GM18505 (cell line): ENCODE results near the gene POMZP3.
"Not testable (repeated sequence)": the region's sequence is repeated elsewhere in the genome, so short reads cannot be mapped to it uniquely, and the experiment has no call there.

ENCODE experiments used
- ATAC-seq: cut with Tn5 transposase; IDR thresholded peaks from one replicate; pipeline ENCODE4 v1.9.1; 2021; ENCODE audit not compliant: unreplicated experiment

POMZP3 gene

DNA sequence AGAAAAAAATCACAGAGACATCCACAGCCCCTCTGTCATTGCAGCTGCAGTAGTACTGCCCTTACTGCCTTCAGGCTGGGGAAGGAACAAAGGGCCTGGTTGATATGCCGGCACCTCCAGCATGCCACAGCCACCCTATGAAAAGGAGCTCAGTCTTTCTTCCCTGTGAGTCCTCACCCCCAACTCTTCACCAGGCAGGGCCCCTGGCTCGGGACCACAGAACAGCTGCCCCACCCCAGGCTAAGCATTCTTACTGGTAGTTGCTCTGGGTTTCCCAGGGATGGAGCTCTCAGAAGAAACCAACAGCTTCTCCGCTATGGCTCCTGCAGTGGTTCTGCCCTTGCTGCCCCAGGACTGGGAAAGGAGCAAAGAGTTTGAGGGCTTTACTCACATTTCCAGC, 36.0 kb downstream of the POMZP3 start:
- not testable (repeated sequence) for ATAC-seq

DNA sequence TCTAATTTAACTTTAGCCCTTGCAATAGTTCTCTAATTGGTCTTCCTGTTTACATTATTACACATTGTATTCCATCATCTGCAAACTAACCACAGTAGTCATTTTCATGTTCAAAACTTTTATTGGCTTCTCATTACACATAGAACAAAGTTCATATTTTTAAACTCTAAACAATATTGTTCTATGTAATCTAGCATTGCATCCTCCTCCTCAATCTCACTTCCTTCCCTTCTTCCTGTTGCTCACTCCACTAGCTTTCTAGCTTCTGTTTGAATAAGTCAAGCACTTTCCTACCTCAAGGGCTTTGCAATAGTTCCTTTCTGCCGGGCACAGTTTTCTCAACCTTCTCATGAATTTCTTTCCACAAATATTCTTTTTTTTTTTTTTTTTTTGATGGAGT, 38.5 kb downstream of the POMZP3 start:
- not testable (repeated sequence) for ATAC-seq

GRCh38 chr7:76586585-76587315, 40.3 kb downstream of the POMZP3 start:
- not testable (repeated sequence) for ATAC-seq

- not testable (repeated sequence) for ATAC-seq
Observed at GRCh38 chr7:76583636-76584281, 43.3 kb downstream of the POMZP3 start.

DNA sequence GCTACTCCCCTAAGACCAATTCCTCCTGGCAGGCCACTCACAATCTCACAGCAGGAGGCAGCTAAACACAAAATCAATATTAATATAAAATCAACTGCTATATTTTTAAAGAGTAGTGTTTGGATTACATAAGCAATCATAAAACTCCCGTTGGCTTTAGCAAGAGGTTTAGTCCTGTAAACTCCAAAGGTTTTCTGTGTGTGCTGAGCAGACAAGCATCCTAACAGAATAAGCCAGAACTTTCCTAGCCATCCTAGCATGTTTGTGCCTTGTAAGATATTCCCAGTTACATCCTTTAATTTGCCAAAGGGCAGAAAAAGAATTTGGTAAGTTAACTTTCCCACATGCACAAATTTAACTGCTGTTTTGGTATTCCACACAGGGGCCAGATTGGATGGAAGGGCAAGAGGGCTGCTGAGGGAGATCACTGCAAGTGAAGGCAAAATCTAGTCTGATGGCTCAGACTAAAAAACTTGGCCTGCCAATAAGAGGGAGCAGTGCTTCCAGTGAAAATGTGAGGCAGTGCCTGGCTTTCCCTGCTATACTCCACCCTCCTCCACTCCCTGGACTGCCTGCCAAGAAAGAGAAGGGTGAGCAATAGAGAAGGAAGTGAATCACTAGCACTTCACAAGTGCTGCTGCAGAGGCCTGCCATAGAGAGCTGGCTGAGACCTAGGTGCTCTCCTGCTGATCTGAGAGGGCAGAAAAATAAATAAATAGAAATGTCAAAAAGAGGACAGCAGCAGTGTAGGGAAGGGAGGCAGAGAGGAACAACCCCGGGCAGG, 44.0 kb downstream of the POMZP3 start:
- not testable (repeated sequence) for ATAC-seq

DNA sequence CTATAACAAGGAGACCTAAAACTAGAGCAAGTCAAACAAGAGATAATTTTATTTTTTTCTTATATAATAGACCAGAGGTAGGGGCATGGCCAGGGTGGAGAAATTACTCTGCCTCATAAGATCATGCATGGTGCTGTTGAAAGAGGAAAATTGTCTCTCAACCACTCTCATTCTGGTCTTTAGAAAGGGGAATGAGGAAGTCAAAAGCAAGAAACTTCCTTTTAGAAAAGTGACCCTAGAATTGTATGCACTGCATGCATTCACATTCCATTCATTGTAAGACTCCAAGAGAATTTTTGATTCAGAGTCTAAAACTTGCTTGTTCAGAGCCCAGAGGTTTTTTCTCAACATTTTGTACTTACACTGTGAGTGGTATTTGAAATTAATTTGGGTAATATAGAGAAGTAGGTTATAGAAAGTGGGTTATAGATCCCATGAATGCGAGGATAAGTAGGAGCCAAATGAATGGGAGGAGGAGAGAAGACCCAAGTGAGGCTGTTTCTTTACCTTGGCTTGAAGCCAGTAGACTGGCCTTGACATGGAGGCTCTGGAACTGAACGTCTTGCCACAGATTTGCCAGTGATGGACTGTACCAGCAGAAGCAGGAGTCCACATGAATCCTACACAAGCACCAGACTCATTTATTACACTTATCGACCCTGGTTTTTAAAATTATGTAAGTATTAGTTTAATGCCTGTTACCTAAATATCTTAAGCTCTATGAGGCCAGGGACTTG, 51.0 kb downstream of the POMZP3 start:
- not testable (repeated sequence) for ATAC-seq

DNA sequence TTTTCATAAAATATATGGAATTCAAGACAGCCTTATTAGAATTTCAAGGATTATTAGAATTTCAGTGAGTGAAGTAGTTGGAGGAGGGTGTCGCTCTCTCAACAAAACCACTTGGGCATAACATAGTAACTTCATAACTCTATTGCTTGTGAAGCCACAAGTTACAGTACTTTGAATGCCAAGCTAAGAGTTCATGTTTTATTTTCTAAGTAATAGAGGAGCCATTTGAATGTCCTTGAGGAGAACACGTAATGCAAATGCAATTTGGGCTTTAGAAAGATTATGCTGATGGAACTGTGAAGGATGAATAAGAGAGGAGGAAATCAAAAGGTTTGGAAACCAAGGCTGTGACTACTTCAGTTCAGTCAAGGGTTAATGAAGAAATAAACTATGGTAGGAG, 51.6 kb downstream of the POMZP3 start:
- ATAC-seq, result not testable (repeated sequence)

DNA sequence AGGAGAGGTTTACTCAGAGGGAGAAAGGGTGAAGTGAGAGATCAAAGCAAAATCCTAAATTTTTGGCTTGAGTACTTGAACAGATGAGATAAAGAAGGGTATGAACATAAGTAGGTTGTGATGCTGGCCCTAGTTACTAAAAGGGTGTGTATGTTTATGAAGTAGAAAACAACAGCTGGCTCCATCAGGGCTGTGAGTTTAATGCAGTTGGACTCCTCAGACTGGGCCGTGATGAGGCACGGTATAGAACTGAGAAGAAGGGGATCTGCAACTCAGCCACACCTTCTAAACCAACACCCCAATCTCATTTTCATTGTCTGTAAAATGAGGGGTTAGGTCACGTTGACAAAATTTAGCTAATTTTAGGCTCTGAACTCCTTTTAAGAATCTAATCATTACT, 54.8 kb downstream of the POMZP3 start:
- ATAC-seq, result not testable (repeated sequence)

DNA sequence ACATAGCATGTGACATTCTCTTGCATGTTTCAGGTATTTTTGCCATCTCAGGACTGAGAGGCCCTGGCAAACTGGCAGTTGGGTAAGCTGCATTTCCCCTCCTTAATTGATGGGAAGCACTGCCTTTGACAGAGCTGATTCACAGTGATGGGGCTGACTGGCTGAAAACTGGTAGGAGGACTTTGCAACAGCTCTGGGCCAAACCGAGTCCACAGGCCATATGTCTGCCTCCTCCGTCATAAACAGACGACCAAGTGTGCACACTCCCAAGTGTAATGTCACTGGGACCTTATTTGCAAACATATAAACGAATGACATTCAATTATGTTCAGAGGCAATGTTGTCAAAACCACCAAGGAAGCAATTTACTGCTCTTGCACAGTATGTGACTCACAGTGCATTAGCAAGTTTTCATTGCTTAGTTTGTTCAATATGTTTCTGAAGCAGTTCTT, 56.7 kb downstream of the POMZP3 start:
- not testable (repeated sequence) for ATAC-seq

- ATAC-seq, result not testable (repeated sequence)
Observed at GRCh38 chr7:76568742-76569141, 58.3 kb downstream of the POMZP3 start.

DNA sequence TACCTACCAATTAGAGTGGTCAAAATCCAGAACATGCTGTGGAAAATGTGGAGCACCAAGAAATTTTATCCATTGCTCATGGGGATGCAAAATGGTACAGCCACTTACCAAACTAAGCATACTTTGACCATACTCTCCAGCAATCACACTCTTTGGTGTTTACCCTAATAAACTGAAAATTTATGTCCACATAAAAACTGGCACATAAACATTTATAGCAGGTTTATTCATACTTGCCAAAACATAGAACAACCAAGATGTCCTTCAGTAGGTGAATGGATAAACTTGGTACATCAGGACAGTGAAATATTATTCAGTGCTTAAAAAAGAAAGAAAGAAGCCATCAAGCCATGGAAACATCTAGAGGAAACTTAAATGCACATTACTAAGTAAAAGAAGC, 59.3 kb downstream of the POMZP3 start:
- not testable (repeated sequence) for ATAC-seq

- ATAC-seq, result not testable (repeated sequence)
Observed at GRCh38 chr7:76567311-76567710, 59.8 kb downstream of the POMZP3 start.

GRCh38 chr7:76565001-76565400, 62.1 kb downstream of the POMZP3 start:
- ATAC-seq, result not testable (repeated sequence)

DNA sequence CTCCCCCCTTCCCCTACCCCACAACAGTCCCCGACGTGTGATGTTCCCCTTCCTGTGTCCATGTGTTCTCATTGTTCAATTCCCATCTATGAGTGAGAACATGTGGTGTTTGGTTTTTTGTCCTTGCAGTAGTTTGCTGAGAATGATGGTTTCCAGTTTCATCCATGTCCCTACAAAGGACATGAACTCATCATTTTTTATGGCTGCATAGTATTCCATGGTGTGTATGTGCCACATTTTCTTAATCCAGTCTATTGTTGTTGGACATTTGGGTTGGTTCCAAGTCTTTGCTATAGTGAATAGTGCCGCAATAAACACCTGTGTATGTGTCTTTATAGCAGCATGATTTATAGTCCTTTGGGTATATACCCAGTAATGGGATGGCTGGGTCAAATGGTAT, 65.7 kb downstream of the POMZP3 start:
- not testable (repeated sequence) for ATAC-seq

DNA sequence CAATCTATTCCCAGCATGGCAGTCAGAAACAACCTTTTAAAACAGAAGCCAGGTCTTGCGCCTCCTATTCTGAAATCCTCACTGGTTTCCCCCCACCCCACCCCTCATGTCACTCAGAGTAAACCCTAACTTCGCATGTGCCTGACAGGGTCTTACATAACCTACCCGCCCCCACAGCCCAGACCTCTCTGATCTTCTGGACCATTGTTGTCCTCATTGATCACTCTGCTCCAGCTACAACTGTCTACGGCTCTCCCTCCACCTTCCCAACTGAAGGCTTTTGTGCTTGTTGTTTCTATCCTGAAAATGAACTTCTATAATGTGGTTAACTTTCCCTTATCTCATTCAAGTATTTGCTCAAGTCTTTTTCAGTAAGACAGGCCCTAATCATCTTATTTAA, 66.9 kb downstream of the POMZP3 start:
- not testable (repeated sequence) for ATAC-seq
